MM.1S (cell line): ENCODE results near the gene TGFBR3.

Experiments
- DNase-seq: peaks from one replicate; pipeline ENCODE4 v3.0.0-alpha.2; 2015
- H2AFZ ChIP-seq: fragments of 300-600 bp; sonication (generic); 2 replicates; pipeline ENCODE4 v1.6.0; 2016; ENCODE audit warnings: antibody characterized with exemption, low read length
- H3F3A ChIP-seq: fragments of 300-600 bp; sonication (generic); 2 replicates; pipeline ENCODE4 v1.6.1; 2016; ENCODE audit warnings: mild to moderate bottlenecking, antibody characterized with exemption, low read length, moderate library complexity, mixed read lengths; ENCODE audit not compliant: insufficient read depth
- H3K27ac ChIP-seq: fragments of 300-600 bp; sonication (generic); 2 replicates; pipeline ENCODE4 v1.5.1; 2016; ENCODE audit warnings: mild to moderate bottlenecking, low read length
- H3K27me3 ChIP-seq: fragments of 300-600 bp; sonication (generic); replicated peaks from 2 replicates; pipeline ENCODE4 v1.6.0; 2016; ENCODE audit warnings: low read length; ENCODE audit not compliant: insufficient read depth
- H3K36me3 ChIP-seq: fragments of 300-600 bp; sonication (generic); replicated peaks from 2 replicates; pipeline ENCODE4 v1.6.1; 2016; ENCODE audit warnings: mild to moderate bottlenecking, low read length, mixed read lengths; ENCODE audit not compliant: insufficient read depth
- H3K4me1 ChIP-seq: fragments of 300-600 bp; sonication (generic); 2 replicates; pipeline ENCODE4 v1.6.1; 2016; ENCODE audit warnings: low read length, mixed read lengths
- H3K4me2 ChIP-seq: fragments of 300-600 bp; sonication (generic); 2 replicates; pipeline ENCODE4 v1.6.0; 2016; ENCODE audit warnings: low read depth, low read length
- H3K4me3 ChIP-seq: fragments of 300-600 bp; sonication (generic); 2 replicates; pipeline ENCODE4 v1.5.1; 2016; ENCODE audit warnings: low read length, mixed read lengths
- H3K79me2 ChIP-seq: fragments of 300-600 bp; sonication (generic); 2 replicates; pipeline ENCODE4 v1.6.1; 2016; ENCODE audit warnings: mixed run types, low read length, mixed read lengths
- H3K9ac ChIP-seq: fragments of 300-600 bp; sonication (generic); 2 replicates; pipeline ENCODE4 v1.6.1; 2016; ENCODE audit warnings: low read length, mixed read lengths
- H3K9me2 ChIP-seq: fragments of 300-600 bp; sonication (generic); replicated peaks from 2 replicates; pipeline ENCODE4 v1.6.1; 2016; ENCODE audit warnings: mild to moderate bottlenecking, low read length, mixed read lengths; ENCODE audit not compliant: insufficient read depth
- H3K9me3 ChIP-seq: fragments of 300-600 bp; sonication (generic); replicated peaks from 2 replicates; pipeline ENCODE4 v1.6.1; 2016; ENCODE audit warnings: mild to moderate bottlenecking, low read length, mixed read lengths; ENCODE audit not compliant: insufficient read depth
- H4K20me1 ChIP-seq: fragments of 300-600 bp; sonication (generic); 2 replicates; pipeline ENCODE4 v1.6.1; 2016; ENCODE audit warnings: mild to moderate bottlenecking, low read length, moderate library complexity, mixed read lengths; ENCODE audit not compliant: insufficient read depth
- CTCF ChIP-seq: fragments of 300-600 bp; sonication (generic); IDR thresholded peaks from 2 replicates; pipeline ENCODE4 v1.5.1; 2016; ENCODE audit warnings: antibody characterized with exemption, low read length, mixed read lengths
- EZH2 ChIP-seq: fragments of 300-600 bp; sonication (generic); optimal IDR thresholded peaks from 2 replicates; pipeline ENCODE3; 2017; ENCODE audit warnings: low read depth, mild to moderate bottlenecking, antibody characterized with exemption, low read length, mixed read lengths
- EZH2phosphoT487 ChIP-seq: fragments of 300-600 bp; sonication (generic); IDR thresholded peaks from 2 replicates; pipeline ENCODE4 v1.6.1; 2018; ENCODE audit warnings: antibody characterized with exemption, low read length

The TGFBR3 gene

GRCh38 chr1:91655912-91656449 is 230.0 kb downstream of the TGFBR3 start:
- no peak overlapping the region for H3K9ac ChIP-seq
- H3K36me3 ChIP-seq, result no peaks in the 10 kb centered on the region
- H3K4me1 ChIP-seq, result no peaks in the 10 kb centered on the region
- H4K20me1 ChIP-seq, result no peaks in the 10 kb centered on the region
- H3K79me2 ChIP-seq, result no peaks in the 10 kb centered on the region
- no peaks in the 10 kb centered on the region for H3F3A ChIP-seq
- no peaks in the 10 kb centered on the region for H3K27me3 ChIP-seq
- DNase-seq, result no peak
- no peaks in the 10 kb centered on the region for H3K9me2 ChIP-seq
- TF ChIP-seq EZH2, result no peak
- TF ChIP-seq EZH2phosphoT487, result no peak
- no peak for TF ChIP-seq CTCF
- no peak overlapping the region for H3K4me2 ChIP-seq
- H3K9me3 ChIP-seq, result no peaks in the 10 kb centered on the region
- H3K4me3 ChIP-seq, result no peak overlapping the region
- no peak overlapping the region for H2AFZ ChIP-seq
- H3K27ac ChIP-seq, result no peak overlapping the region

- no peaks in the 10 kb centered on the region for H3K9me3 ChIP-seq
- no peaks in the 10 kb centered on the region for H3K27me3 ChIP-seq
- H3K4me3 ChIP-seq, result no peak overlapping the region
- no peaks in the 10 kb centered on the region for H3K79me2 ChIP-seq
- H3K36me3 ChIP-seq, result no peaks in the 10 kb centered on the region
- no peak overlapping the region for H3K9ac ChIP-seq
- no peaks in the 10 kb centered on the region for H3F3A ChIP-seq
- TF ChIP-seq EZH2 (no peak), CTCF (no peak), EZH2phosphoT487 (no peak)
- no peak for DNase-seq
- H4K20me1 ChIP-seq, result no peaks in the 10 kb centered on the region
- no peak overlapping the region for H2AFZ ChIP-seq
- no peaks in the 10 kb centered on the region for H3K4me1 ChIP-seq
- no peaks in the 10 kb centered on the region for H3K9me2 ChIP-seq
- no peak overlapping the region for H3K27ac ChIP-seq
- no peak overlapping the region for H3K4me2 ChIP-seq
Observed at GRCh38 chr1:91653183-91653582, 232.8 kb downstream of the TGFBR3 start.

- Histone ChIP-seq H3K4me3 (no peak overlapping the region), H3F3A (no peaks in the 10 kb centered on the region), H3K36me3 (no peaks in the 10 kb centered on the region), H3K9ac (no peak overlapping the region), H3K4me2 (no peak overlapping the region), H3K4me1 (no peaks in the 10 kb centered on the region), H3K27ac (no peak overlapping the region), H2AFZ (no peak overlapping the region), H4K20me1 (no peaks in the 10 kb centered on the region), H3K79me2 (no peaks in the 10 kb centered on the region), H3K9me2 (no peaks in the 10 kb centered on the region), H3K9me3 (no peaks in the 10 kb centered on the region), H3K27me3 (no peaks in the 10 kb centered on the region)
- DNase-seq, result no peak
- TF ChIP-seq EZH2, result no peak
- TF ChIP-seq EZH2phosphoT487, result no peak
- TF ChIP-seq CTCF, result no peak
Observed at GRCh38 chr1:91651661-91652071, 234.3 kb downstream of the TGFBR3 start.
